Stomach (tissue), 4 donors: ENCODE measurements around the gene MSX2.

Experiments
- CTCF ChIP-seq, 7 experiments: fragments of 450-650 bp in 4 of 7; fragments of 200-600 bp in 3 of 7; sonication (generic) in 3 of 7; IDR thresholded peaks; one replicate each; pipeline ENCODE4 v1.5.1; 2016 to 2019; ENCODE audit warnings: antibody characterized with exemption in 7 of 7, control low read depth in 2 of 7, mild to moderate bottlenecking in 1 of 7
- POLR2A ChIP-seq, 4 donors: fragments of 450-650 bp; IDR thresholded peaks; one replicate each; pipeline ENCODE4 v1.6.1; 2016; ENCODE audit warnings: antibody characterized with exemption in 4 of 4, control low read depth in 2 of 4, mild to moderate bottlenecking in 1 of 4, moderate library complexity in 1 of 4
- POLR2AphosphoS5 ChIP-seq, 3 donors: sonication (generic); formaldehyde crosslinking; IDR thresholded peaks; one replicate each; pipeline ENCODE4 v1.6.1; 2016; ENCODE audit warnings: antibody characterized with exemption in 3 of 3

GRCh38 chr5:174693697-174694385, 30.5 kb upstream of the MSX2 start:
- TF ChIP-seq POLR2A (IDR thresholded peaks at IDR 0.05) (no peak), CTCF (IDR thresholded peaks at IDR 0.05) (no peak), POLR2AphosphoS5 (IDR thresholded peaks at IDR 0.05) (no peak)
